GM19463 (cell line): ENCODE measurements around the gene RAD52.

Experiments used
- ATAC-seq: cut with Tn5 transposase; IDR thresholded peaks from one replicate; pipeline ENCODE4 v1.9.1; 2021; ENCODE audit warnings: mild to moderate bottlenecking, moderate library complexity; ENCODE audit not compliant: unreplicated experiment

RAD52 gene

GRCh38 chr12:879641-880040 is 69.9 kb downstream of the RAD52 start:
- ATAC-seq = no peak

- ATAC-seq = no peak
Observed at GRCh38 chr12:873954-874353, 75.5 kb downstream of the RAD52 start.

DNA sequence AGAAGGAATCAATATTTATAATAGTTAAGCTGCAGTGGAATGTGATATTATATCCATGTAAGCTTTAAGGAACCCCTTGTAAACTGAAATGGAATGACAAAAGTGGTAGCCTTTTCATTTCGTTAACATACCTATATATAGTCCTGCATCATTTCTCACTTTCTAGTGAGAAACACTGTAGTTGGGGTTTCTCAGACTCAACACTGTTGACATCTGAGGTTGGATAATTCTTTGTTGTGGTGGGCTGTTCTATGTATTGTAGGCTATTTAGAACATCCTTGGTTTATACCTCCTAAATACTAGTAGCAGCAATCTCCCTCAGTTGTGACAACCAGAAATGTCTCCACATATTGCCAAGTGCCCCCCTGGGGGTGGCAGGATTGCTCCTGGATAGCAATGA is 79.1 kb downstream of the RAD52 start:
- ATAC-seq = no peak

- no peak for ATAC-seq
Observed at GRCh38 chr12:868722-869121, 80.8 kb downstream of the RAD52 start.

DNA sequence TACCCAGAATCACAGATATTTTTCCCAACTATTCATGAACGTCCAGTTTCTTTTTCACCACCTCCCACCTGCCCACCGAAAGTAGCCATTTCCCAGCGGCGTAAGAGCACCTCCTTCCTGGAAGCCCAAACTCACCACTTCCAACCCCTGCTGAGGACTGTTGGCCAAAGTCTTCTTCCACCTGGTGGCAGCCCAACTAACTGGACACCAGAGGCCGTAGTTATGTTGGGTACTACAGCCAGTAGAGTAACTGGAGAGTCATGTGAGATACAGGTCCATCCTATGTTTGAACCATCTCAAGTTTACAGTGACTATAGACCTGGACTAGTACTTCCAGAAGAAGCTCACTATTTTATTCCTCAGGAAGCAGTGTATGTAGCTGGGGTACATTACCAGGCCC is 81.6 kb downstream of the RAD52 start:
- ATAC-seq = no peak

DNA sequence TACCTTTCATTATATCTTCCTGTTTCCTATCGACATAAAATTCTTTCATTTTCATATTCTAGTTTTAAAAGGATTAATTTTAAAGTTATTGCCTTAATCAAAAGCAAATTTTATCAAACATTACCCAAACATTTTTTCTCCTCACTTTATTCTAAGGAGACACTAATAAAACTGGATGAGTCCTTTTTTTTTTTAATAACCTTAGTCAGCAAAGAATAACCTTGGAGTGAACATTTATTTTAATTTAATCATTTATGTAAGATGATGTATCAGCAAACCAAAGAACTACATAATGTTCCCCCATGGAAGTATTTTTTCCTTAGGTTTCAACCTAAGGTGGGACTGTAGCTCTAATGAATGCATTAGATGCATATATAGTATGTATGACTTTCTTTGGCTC is 83.9 kb downstream of the RAD52 start:
- ATAC-seq = no peak

DNA sequence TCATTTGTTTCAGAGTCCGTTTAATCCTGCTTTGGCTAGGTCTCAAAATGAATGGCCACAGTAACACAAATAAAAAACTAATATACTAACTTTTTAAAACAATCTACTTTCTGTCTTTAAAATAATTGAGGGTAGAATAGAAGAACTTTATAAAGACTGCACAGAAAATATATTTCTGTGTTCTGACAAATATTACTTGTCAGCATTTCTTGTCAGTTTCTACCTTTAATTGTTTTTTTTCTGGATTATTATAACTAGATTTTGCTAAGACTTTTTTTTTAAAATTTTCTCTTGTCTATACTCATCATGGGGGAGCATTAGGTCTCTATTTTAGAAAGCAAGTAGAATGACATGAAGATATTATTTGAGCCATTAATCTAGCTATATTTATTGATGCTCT is 86.2 kb downstream of the RAD52 start:
- ATAC-seq = no peak

GRCh38 chr12:862303-862911 is 87.1 kb downstream of the RAD52 start:
- ATAC-seq = no peak
